GM18907 (cell line): ENCODE data around the gene GMPPA.
A peak's percentile ranks its signal among the peaks of the same experiment; 100 is the strongest.

Source experiments
- ATAC-seq: cut with Tn5 transposase; IDR thresholded peaks from one replicate; pipeline ENCODE4 v1.9.1; 2021; ENCODE audit warnings: mild to moderate bottlenecking, moderate library complexity; ENCODE audit not compliant: unreplicated experiment

The GMPPA gene

DNA sequence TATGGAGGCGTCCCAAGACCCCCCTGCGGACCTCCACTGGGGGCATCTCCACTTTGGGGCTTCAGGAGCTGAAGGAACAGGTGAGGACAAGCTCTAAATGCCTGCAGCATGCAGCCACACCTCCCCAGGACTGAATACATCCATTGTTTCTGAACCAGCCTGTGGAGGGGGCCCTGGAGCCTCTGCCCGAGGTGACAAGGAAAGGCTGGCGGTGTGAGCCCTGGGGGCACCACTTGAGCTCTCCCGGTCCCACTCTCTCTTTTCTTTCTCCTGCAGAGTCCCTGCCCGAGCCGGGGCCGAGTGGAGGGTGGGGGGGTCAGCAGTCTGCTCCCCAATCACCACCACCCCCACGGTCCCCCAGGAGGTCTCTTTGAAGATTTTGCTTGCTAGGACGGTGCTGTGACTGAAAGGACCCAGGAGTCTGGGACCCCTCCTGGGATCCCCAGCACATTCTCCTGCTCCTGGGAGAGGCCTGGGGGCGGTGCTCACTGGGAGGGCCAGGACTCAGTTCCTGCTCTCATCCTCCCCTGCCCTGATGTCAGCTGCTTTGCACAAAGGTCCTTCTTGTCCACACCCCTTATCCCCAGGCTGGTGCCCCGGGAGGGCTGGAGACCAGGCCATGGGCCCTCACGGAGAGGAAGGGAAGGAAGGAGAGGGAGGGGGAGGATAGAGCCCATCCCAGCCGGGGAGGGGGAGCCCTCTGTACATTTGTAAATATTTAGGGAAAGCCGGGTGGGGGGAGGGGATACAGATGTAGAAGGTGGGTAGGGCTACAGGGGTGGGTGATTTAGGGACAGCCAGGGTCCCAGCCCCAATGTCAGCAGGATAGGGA, 39.2 kb downstream of the GMPPA start:
- ATAC-seq = no peak

DNA sequence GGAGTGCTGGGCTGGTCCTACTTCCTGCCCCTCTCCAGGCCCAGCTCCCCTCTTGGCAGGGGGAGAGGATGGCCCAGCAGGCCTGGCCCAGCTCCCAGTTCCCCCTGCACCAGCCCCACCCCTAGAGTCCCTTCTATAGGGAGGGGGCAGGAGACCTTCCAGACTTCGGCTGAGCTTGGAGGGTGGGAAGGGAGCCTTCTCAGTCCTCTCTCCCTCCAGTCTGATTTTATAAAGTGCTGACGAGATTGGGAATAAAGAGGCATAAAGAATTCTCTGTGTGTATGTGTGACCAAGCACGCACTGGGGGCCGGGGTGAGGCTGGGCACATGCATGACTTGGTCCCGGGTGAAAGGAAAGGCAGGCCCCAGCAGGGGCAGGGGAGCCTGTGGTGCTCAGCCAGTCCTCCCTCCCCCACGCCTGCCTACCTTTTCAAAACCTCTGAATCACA, 39.8 kb downstream of the GMPPA start:
- no peak for ATAC-seq

DNA sequence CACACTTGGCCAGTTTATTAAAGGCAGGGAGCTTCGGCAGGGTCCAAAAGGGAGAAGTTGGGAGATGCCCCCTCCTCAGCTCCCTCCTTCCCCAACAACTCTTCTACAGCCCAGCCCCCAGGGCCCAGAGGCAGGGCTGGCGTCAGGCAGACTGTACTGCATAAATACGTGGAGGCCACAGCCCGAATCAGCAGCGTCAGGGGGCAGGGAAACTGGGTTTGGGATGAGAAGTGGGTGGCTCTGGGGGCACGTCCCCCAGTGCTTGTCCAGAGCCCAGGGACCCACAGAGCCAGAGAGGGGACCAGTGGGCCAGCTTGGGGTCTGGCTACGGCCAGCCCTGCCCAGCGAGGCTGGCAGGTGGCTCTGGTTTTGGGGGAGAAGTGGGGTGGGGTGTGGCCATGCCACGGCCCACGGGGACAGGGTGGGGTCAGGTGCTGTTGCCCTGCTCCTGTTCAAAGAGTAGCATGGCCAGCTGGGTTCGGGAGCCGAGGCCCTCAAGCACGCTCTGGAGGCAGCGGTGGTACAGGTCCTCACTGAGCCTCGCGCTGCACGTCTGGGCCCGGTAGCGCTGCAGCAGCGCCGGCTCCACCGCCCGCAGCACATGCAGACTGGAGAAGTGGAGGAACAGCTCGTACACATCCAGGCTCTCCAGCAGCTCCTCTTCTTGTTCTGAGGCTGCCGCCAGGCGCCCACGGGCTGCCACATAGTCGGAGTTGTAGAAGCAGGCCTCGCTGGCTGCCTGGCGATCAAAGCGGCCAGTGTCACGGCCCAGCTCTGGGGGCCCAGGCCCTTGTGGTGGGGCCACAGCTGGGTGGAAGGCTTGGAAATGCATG, 40.5 kb downstream of the GMPPA start:
- no peak for ATAC-seq

- no peak for ATAC-seq
Measured at GRCh38 chr2:219539926-219540678, 41.4 kb downstream of the GMPPA start.

GRCh38 chr2:219540784-219541504, 42.3 kb downstream of the GMPPA start:
- no peak for ATAC-seq

DNA sequence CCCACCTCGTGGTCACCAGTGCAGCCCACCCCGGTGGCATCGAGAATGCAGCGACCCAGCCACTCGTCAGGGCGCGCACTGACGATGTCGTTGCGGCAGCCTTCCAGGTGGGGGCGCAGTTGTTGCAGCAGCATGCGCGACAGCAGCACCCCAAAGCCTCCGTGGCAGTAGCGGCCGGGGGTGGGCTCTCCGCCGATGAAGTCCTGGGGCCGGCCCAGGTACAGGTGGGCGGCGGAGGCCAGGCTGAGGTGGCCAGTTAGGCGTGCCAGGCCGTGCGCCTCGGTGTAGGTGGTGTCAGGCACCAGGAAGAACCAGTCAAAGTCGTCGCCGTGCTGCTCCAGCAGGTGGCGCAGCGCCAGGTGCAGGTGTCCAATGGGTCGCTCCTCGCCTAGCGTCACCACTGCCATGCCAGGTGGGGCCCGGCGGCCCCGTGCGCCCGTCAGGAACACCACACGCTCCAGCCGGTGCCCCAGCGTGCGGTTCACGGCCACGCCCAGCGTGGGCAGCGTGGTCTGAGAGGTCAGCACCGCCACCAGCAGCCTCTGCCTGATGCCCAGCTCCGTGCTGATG, 43.0 kb downstream of the GMPPA start:
- ATAC-seq = peak; percentile 57

DNA sequence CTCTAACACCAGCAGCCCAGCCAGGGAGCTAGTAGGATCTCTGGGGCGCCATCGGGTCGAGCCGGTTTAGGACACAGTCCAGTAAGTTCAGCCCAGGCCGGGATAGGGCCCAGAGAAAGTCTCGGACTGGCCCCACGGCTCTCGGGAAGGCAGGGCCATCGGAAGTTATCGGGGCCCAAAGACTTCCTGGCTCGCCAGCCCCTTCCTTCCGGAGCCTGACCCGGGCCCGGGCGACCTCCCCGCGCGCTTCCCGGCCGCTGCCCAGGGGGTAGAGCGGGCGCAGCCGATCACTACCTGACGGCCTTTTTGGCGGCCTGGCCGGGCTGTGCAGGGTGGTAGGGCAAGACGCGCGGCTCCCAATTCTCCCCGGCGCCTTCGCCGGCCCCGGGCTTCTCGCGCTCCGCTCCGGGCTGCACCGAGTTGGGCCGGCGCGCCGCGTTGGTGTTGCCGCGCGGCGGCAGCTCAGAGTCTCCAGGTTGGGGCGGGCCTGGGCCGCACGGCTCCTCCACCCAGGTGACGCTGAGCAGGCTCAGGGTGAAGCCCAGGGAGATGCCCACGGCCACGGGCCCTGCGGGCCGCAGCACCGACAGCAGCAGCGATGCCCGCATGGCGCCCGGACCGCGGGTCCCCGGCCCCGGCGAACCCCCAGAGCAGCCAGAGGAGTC, 44.4 kb downstream of the GMPPA start:
- ATAC-seq = peak; percentile 41

DNA sequence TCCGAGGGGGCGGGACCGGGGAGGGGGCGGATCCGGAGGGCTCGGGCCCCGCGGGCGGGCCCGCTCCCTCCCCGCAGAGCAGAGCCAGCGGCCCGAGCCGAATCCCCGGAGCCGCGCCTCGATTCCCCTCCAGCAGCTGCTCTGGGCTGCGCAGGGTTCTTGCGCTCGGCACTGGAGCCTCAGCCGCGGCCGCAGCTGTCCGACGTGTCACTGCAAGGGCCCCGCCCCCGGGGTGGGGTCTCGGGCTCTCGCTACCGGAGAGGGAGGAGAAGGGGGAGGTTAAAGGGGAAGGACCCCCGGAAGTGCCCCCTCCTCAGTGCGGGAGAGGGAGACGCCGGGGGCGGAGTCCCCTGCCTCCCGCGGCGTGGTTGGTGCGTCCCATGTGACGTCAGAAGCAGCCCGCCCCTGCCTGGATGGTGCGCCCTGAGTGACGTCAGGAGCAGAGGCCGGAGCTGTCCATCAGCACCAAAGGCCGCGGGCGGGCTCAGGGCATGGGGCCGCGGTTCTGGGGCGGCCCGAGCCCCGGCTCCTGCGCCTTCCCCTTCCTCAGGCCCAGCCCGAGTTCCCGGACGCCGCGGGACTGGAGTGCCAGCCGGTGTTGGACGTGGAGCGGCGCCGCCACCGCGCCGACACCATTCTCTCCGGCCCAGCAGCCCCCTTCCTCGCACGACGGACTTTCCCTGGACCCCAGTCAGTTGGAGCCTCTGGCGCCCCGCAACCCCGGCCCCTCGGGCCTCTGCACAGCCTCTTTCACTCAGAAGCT, 45.1 kb downstream of the GMPPA start, which contains the start of the genes CHPF and TMEM198:
TSS of gene CHPF (minus strand) at position 214 of the 763 bp plus-strand sequence. CDS start 271 bp downstream, outside the sequence.
TSS of gene TMEM198 (plus strand) at position 433 of the 763 bp plus-strand sequence. CDS start 700 bp downstream, outside the sequence.
- ATAC-seq = peak; percentile 81

DNA sequence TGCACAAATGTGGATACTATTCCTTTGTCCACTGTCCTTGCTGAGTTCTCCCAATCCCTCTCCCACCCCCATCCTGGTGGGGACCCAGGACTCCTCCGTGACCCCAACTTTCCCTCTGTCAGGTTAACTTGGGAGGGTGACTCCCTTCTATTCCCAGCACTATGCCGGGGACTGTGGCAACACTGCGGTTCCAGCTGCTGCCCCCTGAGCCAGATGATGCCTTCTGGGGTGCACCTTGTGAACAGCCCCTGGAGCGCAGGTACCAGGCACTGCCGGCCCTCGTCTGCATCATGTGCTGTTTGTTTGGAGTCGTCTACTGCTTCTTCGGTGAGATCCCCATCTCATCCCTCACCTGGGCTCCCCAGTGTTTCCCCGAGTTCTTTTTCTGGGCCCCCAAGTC, 45.9 kb downstream of the GMPPA start:
- no peak for ATAC-seq

DNA sequence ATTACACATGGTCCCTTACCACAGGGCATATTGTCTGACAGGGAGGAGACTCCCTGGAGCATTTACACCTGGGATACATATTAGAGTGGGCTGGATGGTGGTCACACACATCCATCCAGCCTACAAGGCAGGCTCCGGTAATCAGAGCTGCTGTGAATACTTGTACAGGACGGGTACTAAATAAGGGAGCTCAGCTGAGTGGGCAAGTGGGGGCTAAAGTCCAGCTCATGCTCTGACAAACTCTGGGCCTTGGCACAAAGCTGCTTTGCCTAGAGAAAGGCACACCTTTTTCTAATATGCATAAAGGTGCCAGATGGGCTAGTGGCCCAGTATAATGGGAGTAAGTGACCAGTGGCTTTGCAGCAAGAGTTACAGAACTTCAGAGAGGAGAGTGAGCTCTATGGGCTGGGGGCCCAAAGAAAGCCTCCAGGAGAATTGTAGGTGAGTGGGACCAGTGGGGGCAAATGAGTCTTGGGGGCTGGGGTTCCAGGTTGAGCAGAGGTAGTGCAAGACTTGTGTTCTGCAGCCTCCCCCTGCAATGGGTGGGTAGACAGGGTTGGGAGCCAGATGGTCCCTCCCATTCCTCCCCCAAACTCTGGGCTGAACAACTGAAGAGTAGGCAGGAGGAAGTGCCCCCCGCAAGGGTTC, 46.7 kb downstream of the GMPPA start:
- no peak for ATAC-seq

- ATAC-seq = no peak
Measured at GRCh38 chr2:219545943-219546352, 47.3 kb downstream of the GMPPA start.

DNA sequence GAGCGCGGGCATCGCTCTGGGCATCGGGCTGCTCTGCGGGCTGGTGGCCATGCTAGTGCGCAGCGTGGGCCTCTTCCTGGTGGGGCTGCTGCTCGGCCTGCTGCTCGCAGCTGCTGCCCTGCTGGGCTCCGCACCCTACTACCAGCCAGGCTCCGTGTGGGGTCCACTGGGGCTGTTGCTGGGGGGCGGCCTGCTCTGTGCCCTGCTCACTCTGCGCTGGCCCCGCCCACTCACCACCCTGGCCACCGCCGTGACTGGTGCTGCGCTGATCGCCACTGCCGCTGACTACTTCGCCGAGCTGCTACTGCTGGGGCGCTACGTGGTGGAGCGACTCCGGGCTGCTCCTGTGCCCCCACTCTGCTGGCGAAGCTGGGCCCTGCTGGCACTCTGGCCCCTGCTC, 48.9 kb downstream of the GMPPA start:
- no peak for ATAC-seq

DNA sequence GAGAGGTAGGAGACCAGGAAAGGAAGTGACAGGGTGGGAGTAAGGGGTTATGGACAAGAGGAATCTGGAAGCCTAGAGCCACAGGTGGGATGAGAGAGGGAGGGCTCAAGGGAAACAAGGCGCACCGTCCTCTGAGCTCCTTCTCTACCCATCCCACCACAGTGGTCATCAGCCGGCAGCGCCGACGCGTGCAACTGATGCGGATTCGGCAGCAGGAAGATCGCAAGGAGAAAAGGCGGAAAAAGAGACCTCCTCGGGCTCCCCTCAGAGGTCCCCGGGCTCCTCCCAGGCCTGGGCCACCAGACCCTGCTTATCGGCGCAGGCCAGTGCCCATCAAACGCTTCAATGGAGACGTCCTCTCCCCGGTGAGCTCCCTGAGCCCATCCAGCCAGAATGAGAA, 50.3 kb downstream of the GMPPA start:
- ATAC-seq = no peak

DNA sequence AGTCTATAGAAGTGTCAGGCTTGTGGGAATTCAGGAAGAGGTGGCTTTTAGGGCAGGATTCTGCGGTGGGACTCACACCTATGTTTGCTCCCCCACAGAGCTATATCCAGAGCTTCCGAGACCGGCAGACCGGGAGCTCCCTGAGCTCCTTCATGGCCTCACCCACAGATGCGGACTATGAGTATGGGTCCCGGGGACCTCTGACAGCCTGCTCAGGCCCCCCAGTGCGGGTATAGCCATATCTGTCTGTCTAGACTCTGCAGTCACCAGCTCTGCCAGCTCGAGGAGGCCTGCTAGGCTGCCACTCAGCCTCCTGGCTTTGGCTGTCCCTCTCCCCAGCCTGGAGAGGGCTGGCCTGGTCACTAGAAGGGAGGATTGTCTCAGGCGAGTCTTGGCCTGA, 50.9 kb downstream of the GMPPA start:
- no peak for ATAC-seq

- peak; percentile 17 for ATAC-seq
Measured at GRCh38 chr2:219551441-219552381, 53.0 kb downstream of the GMPPA start.

DNA sequence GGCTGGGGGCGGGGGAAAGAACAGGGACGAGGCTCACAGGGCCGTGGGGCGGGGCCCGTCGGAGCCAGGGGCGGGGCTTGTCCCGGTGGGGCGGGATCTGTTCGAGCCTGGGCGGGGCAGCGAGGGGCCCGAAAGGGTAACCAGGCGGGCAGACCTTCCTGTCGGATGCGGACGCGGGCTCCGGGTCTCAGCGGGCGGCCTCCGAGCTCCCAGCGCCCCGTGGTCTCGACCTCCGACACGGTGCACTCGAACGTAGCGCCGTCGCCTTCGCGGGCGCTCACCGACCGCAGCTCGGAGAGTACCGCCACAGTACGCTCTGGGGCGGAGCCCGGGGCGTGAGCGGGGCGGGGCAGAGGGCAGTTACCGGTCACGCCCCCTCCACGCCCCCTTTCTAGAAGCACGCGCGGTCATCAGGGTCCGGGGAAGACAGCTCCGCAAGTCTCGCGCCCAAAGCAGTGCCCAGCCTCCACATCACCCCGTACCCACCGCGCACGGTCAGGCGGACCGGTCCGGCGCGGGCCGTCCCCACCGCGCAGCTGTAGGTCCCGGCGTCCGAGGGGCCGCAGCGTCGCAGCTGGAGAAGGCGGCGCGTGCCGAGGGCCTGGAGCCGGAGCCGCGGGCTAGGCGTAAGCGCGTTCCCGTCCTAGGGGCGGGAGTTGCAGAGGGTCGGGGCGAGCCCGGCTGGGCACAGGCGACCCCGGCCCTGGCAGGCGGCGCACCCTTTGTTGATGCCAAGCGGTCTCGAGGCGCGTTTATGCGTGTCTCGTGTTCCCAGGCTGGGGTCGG, 53.9 kb downstream of the GMPPA start:
- peak; percentile 91 for ATAC-seq

- no peak for ATAC-seq
Measured at GRCh38 chr2:219553168-219553417, 54.4 kb downstream of the GMPPA start.
